HepG2 (cell line): ENCODE measurements around the gene PLXND1. TPM values are rescaled to one million over a fixed set of nuclear protein-coding genes. Genes with fewer than 3 reads are reported as not detected.

ENCODE experiments used
- ATF3 ChIP-seq: sonication (generic); formaldehyde crosslinking; IDR thresholded peaks from 2 replicates; pipeline ENCODE4 v1.4.0; 2020; ENCODE audit warnings: missing genetic modification reagents
- BRF2 ChIP-seq: sonication (generic); formaldehyde crosslinking; IDR thresholded peaks from 2 replicates; pipeline ENCODE4 v1.8.1; 2022; ENCODE audit warnings: mild to moderate bottlenecking, missing genetic modification reagents
- FOXA1 ChIP-seq, 2 experiments: fragments of 450-650 bp in 1 of 2; sonication (generic) in 1 of 2; formaldehyde crosslinking in 1 of 2; IDR thresholded peaks; 2 replicates each; pipeline versions ENCODE4 v1.4.0 to v1.6.1; 2016 to 2020; ENCODE audit warnings: missing genetic modification reagents in 1 of 2
- HCFC1 ChIP-seq: fragments of 150-350 bp; IDR thresholded peaks from 2 replicates; pipeline ENCODE4 v1.6.1; 2014; ENCODE audit warnings: low read depth, low read length
- KLF12 ChIP-seq: sonication (generic); formaldehyde crosslinking; IDR thresholded peaks from 2 replicates; pipeline ENCODE4 v1.4.0; 2020; ENCODE audit warnings: missing genetic modification reagents, borderline replicate concordance
- KLF9 ChIP-seq: IDR thresholded peaks from 2 replicates; pipeline ENCODE4 v1.6.1; 2016; ENCODE audit warnings: low read depth
- RNF219 ChIP-seq: sonication (generic); formaldehyde crosslinking; IDR thresholded peaks from 2 replicates; pipeline ENCODE4 v1.5.0; 2020; ENCODE audit warnings: mild to moderate bottlenecking, missing genetic modification reagents
- SMYD3 ChIP-seq: sonication (generic); formaldehyde crosslinking; IDR thresholded peaks from 2 replicates; pipeline ENCODE4 v1.8.1; 2023; ENCODE audit warnings: mild to moderate bottlenecking, missing genetic modification reagents
- SNAPC4 ChIP-seq: sonication (generic); formaldehyde crosslinking; IDR thresholded peaks from 2 replicates; pipeline ENCODE4 v1.4.0; 2020; ENCODE audit warnings: mild to moderate bottlenecking, missing genetic modification reagents
- TEF ChIP-seq: sonication (generic); formaldehyde crosslinking; IDR thresholded peaks from 2 replicates; pipeline ENCODE4 v1.5.0; 2020; ENCODE audit warnings: missing genetic modification reagents
- TERF1 ChIP-seq: sonication (generic); formaldehyde crosslinking; IDR thresholded peaks from 2 replicates; pipeline ENCODE4 v1.8.0; 2022; ENCODE audit warnings: mild to moderate bottlenecking, missing genetic modification reagents, moderate library complexity
- U2AF1 ChIP-seq: fragments of 200-400 bp; formaldehyde crosslinking; optimal IDR thresholded peaks from 2 replicates; pipeline ENCODE3; 2017; ENCODE audit warnings: mild to moderate bottlenecking, low read depth, low read length
- ZMYM3 ChIP-seq: sonication (generic); formaldehyde crosslinking; IDR thresholded peaks from 2 replicates; pipeline ENCODE4 v1.5.1; 2020; ENCODE audit warnings: mild to moderate bottlenecking, missing genetic modification reagents
- ZNF20 ChIP-seq: sonication (generic); formaldehyde crosslinking; IDR thresholded peaks from 2 replicates; pipeline ENCODE4 v1.4.0; 2020; ENCODE audit warnings: mild to moderate bottlenecking, moderate library complexity, missing genetic modification reagents
- ZNF225 ChIP-seq: sonication (generic); formaldehyde crosslinking; IDR thresholded peaks from 2 replicates; pipeline ENCODE4 v1.4.0; 2020; ENCODE audit warnings: mild to moderate bottlenecking, missing genetic modification reagents
- ZNF496 ChIP-seq: sonication (generic); formaldehyde crosslinking; IDR thresholded peaks from 2 replicates; pipeline ENCODE4 v1.8.1; 2023; ENCODE audit warnings: mild to moderate bottlenecking, moderate library complexity, missing genetic modification reagents; ENCODE audit not compliant: insufficient replicate concordance
- ZNF572 ChIP-seq: sonication (generic); formaldehyde crosslinking; IDR thresholded peaks from 2 replicates; pipeline ENCODE4 v1.5.1; 2020; ENCODE audit warnings: mild to moderate bottlenecking, missing genetic modification reagents
- ZNF788 ChIP-seq: sonication (generic); formaldehyde crosslinking; IDR thresholded peaks from 2 replicates; pipeline ENCODE4 v1.5.0; 2020; ENCODE audit warnings: mild to moderate bottlenecking, missing genetic modification reagents, borderline replicate concordance
- polyA plus RNA-seq, 8 experiments: library from polyadenylated mRNA; depleted of rRNA in 3 of 8; stranded (reverse) in 7 of 8; unstranded in 1 of 8; fragments of >200 nt; fragmentation: Illumina TruSeq in 4 of 8; extraction: Trizol in 4 of 8; gene quantifications; 2 replicates each; pipeline versions ENCODE4 v1.2.1 to v1.2.3, GENCODE V29; 2011 to 2016; ENCODE audit warnings: low read depth in 4 of 8, missing spikeins in 1 of 8, mixed read lengths in 1 of 8; ENCODE audit not compliant: insufficient read depth in 1 of 8
- total RNA-seq, 5 experiments: library from RNA; depleted of rRNA; stranded (reverse); fragments of >200 nt; fragmentation: Illumina TruSeq; extraction: Trizol; gene quantifications; 2 replicates each; pipeline ENCODE4 v1.2.3, GENCODE V29; 2016; ENCODE audit warnings: low read depth in 1 of 5

Gene PLXND1
- total and polyA plus RNA-seq, 2 of the 13 experiments (the other 11 are each of a cell fraction or from before 2014, with no cell fraction given): 15.9 to 42.0 TPM

GRCh38 chr3:129605203-129605921 lies 1.1 kb downstream of the PLXND1 start (continued):
- TF ChIP-seq ZMYM3 (CRISPR knock-in tag) (peak; percentile 6; the same call in 1 of the 2 replicates), U2AF1 (no peak), ZNF788 (CRISPR knock-in tag) (0 out of 2 replicates have a peak, but pooled peaks have one; percentile 12), SMYD3 (CRISPR knock-in tag) (no peak), SNAPC4 (CRISPR knock-in tag) (no peak), RNF219 (CRISPR knock-in tag) (no peak), ZNF572 (CRISPR knock-in tag) (no peak), TEF (no peak), BRF2 (CRISPR knock-in tag) (no peak), ATF3 (no peak), ZNF225 (CRISPR knock-in tag) (0 out of 2 replicates have a peak, but pooled peaks have one; percentile 52), KLF9 (no peak), KLF12 (CRISPR knock-in tag) (no peak), TERF1 (CRISPR knock-in tag) (no peak), HCFC1 (no peak), ZNF20 (CRISPR knock-in tag) (no peak), ZNF496 (CRISPR knock-in tag) (no peak), FOXA1 (IDR thresholded peaks at IDR 0.05) (no peak), FOXA1 (CRISPR knock-in tag; IDR thresholded peaks at IDR 0.05) (no peak)
